C4-2B (cell line): ENCODE results near the gene SMAD2.

Source experiments
- H3K27ac ChIP-seq: fragments of 450-650 bp; 2 replicates; pipeline ENCODE4 v1.5.1; 2017
- CTCF ChIP-seq: fragments of 450-650 bp; conservative IDR thresholded peaks from 2 replicates; pipeline ENCODE4 v1.5.1; 2017; ENCODE audit warnings: mild to moderate bottlenecking
- ZFX ChIP-seq: fragments of 450-650 bp; IDR thresholded peaks from 2 replicates; pipeline ENCODE4 v1.6.1; 2017

SMAD2 gene

GRCh38 chr18:47882641-47883040, 47.8 kb downstream of the SMAD2 start:
- no peak overlapping the region for H3K27ac ChIP-seq
- no peak for TF ChIP-seq CTCF
- no peak for TF ChIP-seq ZFX

DNA sequence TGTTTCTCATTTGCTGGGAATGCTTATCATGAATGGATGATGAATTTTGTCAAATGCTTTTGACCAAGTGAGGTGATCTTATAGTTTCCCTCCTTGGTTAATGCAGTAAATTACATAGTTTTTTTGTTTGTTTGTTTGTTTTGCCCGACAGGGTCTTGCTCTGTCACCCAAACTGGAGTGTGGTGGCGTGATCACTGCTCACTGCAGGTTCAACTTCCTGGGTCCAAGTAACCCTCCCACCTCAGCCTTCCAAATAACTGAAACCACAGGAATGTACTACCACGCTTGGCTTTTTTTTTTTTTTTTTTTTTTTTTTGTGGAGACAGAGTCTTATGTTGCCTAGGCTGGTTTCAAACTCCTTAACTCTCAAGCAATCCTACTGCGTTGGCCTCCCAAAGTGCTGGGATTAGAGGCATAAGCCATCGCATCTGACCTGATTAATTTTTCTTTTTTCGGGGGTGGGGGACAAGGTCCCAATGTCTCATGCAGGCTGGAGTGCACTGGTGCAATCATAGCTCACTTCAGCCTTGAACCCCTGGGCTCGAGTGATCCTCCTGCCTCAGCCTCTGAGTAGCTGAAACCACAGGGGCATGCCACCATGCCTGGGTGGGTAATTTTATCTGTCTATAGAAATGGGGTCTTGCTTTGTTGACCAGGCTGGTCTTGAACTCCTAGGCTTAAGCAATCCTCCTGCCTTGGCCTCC, 48.6 kb downstream of the SMAD2 start:
- no peak overlapping the region for H3K27ac ChIP-seq
- TF ChIP-seq CTCF (no peak), ZFX (no peak)

GRCh38 chr18:47881042-47881441, 49.4 kb downstream of the SMAD2 start:
- H3K27ac ChIP-seq: no peak overlapping the region
- TF ChIP-seq ZFX: no peak
- TF ChIP-seq CTCF: no peak

- H3K27ac ChIP-seq: no peak overlapping the region
- no peak for TF ChIP-seq ZFX
- no peak for TF ChIP-seq CTCF
Observed at GRCh38 chr18:47877892-47878291, 52.6 kb downstream of the SMAD2 start.

GRCh38 chr18:47876813-47877212, 53.6 kb downstream of the SMAD2 start:
- H3K27ac ChIP-seq: no peak overlapping the region
- TF ChIP-seq ZFX (no peak), CTCF (no peak)

GRCh38 chr18:47873625-47874024, 56.8 kb downstream of the SMAD2 start:
- no peak for TF ChIP-seq ZFX
- no peak for TF ChIP-seq CTCF
- no peak overlapping the region for H3K27ac ChIP-seq

GRCh38 chr18:47872426-47872825, 58.0 kb downstream of the SMAD2 start:
- no peak for TF ChIP-seq CTCF
- no peak for TF ChIP-seq ZFX
- H3K27ac ChIP-seq: no peak overlapping the region
